ENCODE results near the gene TOPBP1. TPM values are rescaled to one million over a fixed set of nuclear protein-coding genes. Genes with fewer than 3 reads are reported as not detected.

Gene TOPBP1
- total and polyA plus RNA-seq, 2 experiments from 2014 or later = 8.0 to 29.0 TPM

DNA sequence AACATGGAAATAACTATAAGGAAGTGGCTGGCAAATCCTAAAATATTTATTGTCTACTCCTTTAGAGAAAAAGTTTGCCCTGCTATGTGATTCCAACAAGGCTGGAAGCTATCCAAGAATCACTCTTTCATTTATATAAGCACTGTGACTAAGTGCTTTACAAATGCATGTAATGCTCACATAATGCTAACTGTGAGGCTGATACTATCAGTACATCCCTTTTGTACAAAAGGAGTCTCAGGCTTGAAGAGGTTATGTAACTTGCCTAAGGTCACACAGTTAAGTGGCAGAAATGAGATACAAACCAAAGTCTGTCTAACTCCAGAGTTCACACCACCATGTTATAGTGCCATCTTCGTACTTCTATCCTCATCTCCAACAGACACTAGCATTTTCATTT is 17.0 kb downstream of the TOPBP1 start:
- Histone ChIP-seq H2AFZ (no peak overlapping the region), H3K4me2 (no peak overlapping the region), H3K79me2 (no peaks in the 10 kb centered on the region), H3K4me1 (ENCODE audit: insufficient read depth) (no peaks in the 10 kb centered on the region), H4K20me1 (ENCODE audit: insufficient read depth, poor library complexity, severe bottlenecking) (no peaks in the 10 kb centered on the region), H3K4me3 (no peak overlapping the region), H3K27ac (no peak overlapping the region), H3K9me2 (replicated peaks; ENCODE audit: insufficient read depth) (no peaks in the 10 kb centered on the region), H3K9me3 (ENCODE audit: low read depth) (no peaks in the 10 kb centered on the region), H3K36me3 (replicated peaks; ENCODE audit: insufficient read depth, low read depth) (no peaks in the 10 kb centered on the region), H3K27me3 (no peaks in the 10 kb centered on the region)
- 93% methylated on average over 1 of the region's 1 CpG for WGBS (ENCODE audit: low lambda C conversion rate, missing lambda C conversion rate)
- peak; percentile 13 for DNase-seq (ENCODE audit: low spot score)
- TF ChIP-seq EZH2 (IDR thresholded peaks at IDR 0.05; ENCODE audit: borderline replicate concordance) = no peak
- TF ChIP-seq EZH2phosphoT487 (IDR thresholded peaks at IDR 0.05; ENCODE audit: low read depth, severe bottlenecking, unreplicated experiment) = no peak
- TF ChIP-seq, protein P1, sequence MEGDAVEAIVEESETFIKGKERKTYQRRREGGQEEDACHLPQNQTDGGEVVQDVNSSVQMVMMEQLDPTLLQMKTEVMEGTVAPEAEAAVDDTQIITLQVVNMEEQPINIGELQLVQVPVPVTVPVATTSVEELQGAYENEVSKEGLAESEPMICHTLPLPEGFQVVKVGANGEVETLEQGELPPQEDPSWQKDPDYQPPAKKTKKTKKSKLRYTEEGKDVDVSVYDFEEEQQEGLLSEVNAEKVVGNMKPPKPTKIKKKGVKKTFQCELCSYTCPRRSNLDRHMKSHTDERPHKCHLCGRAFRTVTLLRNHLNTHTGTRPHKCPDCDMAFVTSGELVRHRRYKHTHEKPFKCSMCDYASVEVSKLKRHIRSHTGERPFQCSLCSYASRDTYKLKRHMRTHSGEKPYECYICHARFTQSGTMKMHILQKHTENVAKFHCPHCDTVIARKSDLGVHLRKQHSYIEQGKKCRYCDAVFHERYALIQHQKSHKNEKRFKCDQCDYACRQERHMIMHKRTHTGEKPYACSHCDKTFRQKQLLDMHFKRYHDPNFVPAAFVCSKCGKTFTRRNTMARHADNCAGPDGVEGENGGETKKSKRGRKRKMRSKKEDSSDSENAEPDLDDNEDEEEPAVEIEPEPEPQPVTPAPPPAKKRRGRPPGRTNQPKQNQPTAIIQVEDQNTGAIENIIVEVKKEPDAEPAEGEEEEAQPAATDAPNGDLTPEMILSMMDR (IDR thresholded peaks at IDR 0.05; ENCODE audit: poor library complexity) = no peak

DNA sequence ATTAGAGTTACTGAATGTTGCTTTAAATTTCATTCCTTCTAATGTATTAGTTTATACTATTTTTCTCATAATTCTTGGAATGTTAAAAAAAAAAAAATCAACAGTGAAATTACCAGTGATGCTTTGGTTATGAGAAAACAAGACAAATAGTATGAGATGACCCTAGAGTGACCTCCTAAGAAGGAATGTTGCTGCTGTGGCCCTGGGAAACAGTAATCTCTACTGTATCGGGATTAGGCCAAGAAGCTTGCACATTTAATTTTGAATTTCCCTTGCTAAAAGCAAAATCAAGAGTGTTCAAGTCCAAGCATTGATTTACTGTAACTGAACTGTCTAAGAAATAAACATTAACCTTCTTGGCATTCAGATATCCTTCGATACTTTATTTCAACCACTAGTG is 18.1 kb downstream of the TOPBP1 start:
- 96% methylated on average over 2 of the region's 2 CpGs for WGBS (ENCODE audit: low lambda C conversion rate, missing lambda C conversion rate)
- no peaks in the 10 kb centered on the region for H3K4me1 ChIP-seq (ENCODE audit: insufficient read depth)
- TF ChIP-seq EZH2phosphoT487 (IDR thresholded peaks at IDR 0.05; ENCODE audit: low read depth, severe bottlenecking, unreplicated experiment) (no peak), EZH2 (IDR thresholded peaks at IDR 0.05; ENCODE audit: borderline replicate concordance) (no peak)
- TF ChIP-seq, protein P1 (IDR thresholded peaks at IDR 0.05; ENCODE audit: poor library complexity) = no peak
- no peak overlapping the region for H3K4me2 ChIP-seq
- no peaks in the 10 kb centered on the region for H4K20me1 ChIP-seq (ENCODE audit: insufficient read depth, poor library complexity, severe bottlenecking)
- no peak overlapping the region for H3K27ac ChIP-seq
- H2AFZ ChIP-seq = no peak overlapping the region
- no peaks in the 10 kb centered on the region for H3K36me3 ChIP-seq (replicated peaks; ENCODE audit: insufficient read depth, low read depth)
- H3K9me2 ChIP-seq (replicated peaks; ENCODE audit: insufficient read depth) = no peaks in the 10 kb centered on the region
- no peak overlapping the region for H3K4me3 ChIP-seq
- no peak for DNase-seq (ENCODE audit: low spot score)
- no peaks in the 10 kb centered on the region for H3K27me3 ChIP-seq
- no peaks in the 10 kb centered on the region for H3K9me3 ChIP-seq (ENCODE audit: low read depth)
- H3K79me2 ChIP-seq = no peaks in the 10 kb centered on the region

DNA sequence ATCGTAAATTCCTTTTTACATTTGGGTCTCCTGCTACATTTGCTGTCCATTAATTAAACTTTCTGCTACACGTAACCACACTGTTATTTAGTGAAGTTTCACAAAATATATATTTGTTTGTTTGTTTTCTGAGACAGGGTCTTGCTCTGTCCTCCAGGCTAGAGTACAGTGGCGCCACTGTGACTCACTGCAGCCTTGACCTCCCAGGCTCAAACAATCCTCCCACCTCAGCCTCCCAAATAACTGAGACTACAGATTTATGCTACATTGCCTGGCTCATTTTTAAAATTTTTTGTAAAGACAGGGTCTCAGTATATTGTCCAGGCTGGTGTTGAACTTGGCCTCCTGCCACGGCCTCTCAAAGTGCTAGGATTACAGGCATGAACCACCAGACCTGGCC is 20.5 kb downstream of the TOPBP1 start:
- H3K4me3 ChIP-seq = no peak overlapping the region

More for the DNA sequence above, 20.5 kb downstream of the TOPBP1 start:
- Histone ChIP-seq H3K4me1 (ENCODE audit: insufficient read depth) (no peaks in the 10 kb centered on the region), H3K4me2 (no peak overlapping the region), H4K20me1 (ENCODE audit: insufficient read depth, poor library complexity, severe bottlenecking) (no peaks in the 10 kb centered on the region), H3K9me2 (replicated peaks; ENCODE audit: insufficient read depth) (no peaks in the 10 kb centered on the region), H3K27ac (no peak overlapping the region), H3K36me3 (replicated peaks; ENCODE audit: insufficient read depth, low read depth) (no peaks in the 10 kb centered on the region), H3K79me2 (no peaks in the 10 kb centered on the region), H3K27me3 (no peaks in the 10 kb centered on the region), H2AFZ (no peak overlapping the region), H3K9me3 (ENCODE audit: low read depth) (no peaks in the 10 kb centered on the region)
- DNase-seq (ENCODE audit: low spot score) = no peak
- WGBS (ENCODE audit: low lambda C conversion rate, missing lambda C conversion rate) = 99% methylated on average over 4 of the region's 4 CpGs
- TF ChIP-seq EZH2phosphoT487 (IDR thresholded peaks at IDR 0.05; ENCODE audit: low read depth, severe bottlenecking, unreplicated experiment) (no peak), EZH2 (IDR thresholded peaks at IDR 0.05; ENCODE audit: borderline replicate concordance) (no peak)
- TF ChIP-seq, protein P1 (IDR thresholded peaks at IDR 0.05; ENCODE audit: poor library complexity) = no peak
